Stimulated activated CD4-positive, alpha-beta T cell treated with anti-CD3 and anti-CD28 coated beads, Interleukin-4, amount 100 ng/mL, for 4 hours (primary cell): Measurements from ENCODE around the gene MED12L.

Experiments used
- DNase-seq, 2 experiments: peaks; one replicate each; pipeline ENCODE4 v3.0.0-alpha.2; 2020

Gene MED12L

GRCh38 chr3:151303751-151304150, 218.3 kb downstream of the MED12L start:
- no peak for DNase-seq

GRCh38 chr3:151305060-151305774, 219.8 kb downstream of the MED12L start:
- DNase-seq = peak in 1 of 2 experiments; percentile 10

DNA sequence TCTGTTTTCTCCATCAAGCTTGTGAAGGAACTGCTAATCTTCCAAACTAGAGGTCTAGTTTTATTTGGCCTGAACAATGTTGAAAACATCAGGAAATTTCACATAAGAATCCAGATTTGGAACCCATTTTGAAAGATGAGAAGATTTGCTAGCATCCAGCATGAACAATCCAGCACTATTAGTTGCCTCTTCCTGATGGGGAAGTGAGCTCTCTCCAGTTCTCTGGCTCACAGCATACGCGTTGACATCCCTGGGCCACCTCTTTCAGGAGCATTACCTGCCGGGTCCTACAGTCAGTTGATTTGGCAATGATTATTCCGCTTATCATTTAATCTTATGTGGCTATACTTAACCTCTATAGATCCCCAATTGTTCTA, 220.3 kb downstream of the MED12L start:
- DNase-seq = no peak

DNA sequence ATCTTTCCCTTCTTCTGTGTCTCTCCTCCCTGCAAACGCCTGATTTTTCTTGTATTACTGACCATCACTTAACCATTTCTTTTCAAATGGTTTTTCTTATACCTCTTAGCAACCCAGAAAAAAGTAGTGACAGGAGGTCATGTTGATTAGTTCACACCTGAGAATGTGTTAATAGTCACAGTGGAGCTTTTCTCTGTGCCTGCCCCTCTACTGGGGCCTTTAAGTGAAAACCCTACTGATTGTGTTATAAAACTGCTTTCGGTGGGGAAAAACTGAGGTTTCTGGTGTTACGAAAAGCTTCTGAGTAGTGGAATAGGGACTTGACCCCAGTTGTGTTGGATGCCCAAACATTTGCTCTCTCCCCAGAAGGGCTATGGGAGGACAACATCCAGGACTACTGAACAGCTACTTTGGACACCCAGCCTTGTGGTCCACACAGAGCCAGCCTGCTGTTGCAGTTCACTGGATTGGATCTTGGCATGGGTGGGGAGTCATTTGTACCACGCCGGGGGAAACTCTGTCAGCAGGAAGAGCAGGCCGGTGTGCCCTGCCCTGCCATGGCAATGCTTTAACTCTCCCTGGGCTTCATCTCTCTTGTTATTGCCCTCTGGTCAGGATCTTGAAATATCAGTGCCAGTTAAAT, 220.8 kb downstream of the MED12L start:
- no peak for DNase-seq

- DNase-seq = no peak
These were observed 221.7 kb downstream of the MED12L start for GRCh38 chr3:151307131-151307530.

- no peak for DNase-seq
These were observed 222.4 kb downstream of the MED12L start for GRCh38 chr3:151307583-151308488.

- no peak for DNase-seq
These were observed 224.1 kb downstream of the MED12L start for GRCh38 chr3:151309566-151309965.

GRCh38 chr3:151312972-151313371, 227.5 kb downstream of the MED12L start:
- no peak for DNase-seq

- no peak for DNase-seq
These were observed 228.7 kb downstream of the MED12L start for GRCh38 chr3:151314137-151314536.

- no peak for DNase-seq
These were observed 229.1 kb downstream of the MED12L start for GRCh38 chr3:151314593-151314992.

- DNase-seq = no peak
These were observed 229.7 kb downstream of the MED12L start for GRCh38 chr3:151315136-151315535.

DNA sequence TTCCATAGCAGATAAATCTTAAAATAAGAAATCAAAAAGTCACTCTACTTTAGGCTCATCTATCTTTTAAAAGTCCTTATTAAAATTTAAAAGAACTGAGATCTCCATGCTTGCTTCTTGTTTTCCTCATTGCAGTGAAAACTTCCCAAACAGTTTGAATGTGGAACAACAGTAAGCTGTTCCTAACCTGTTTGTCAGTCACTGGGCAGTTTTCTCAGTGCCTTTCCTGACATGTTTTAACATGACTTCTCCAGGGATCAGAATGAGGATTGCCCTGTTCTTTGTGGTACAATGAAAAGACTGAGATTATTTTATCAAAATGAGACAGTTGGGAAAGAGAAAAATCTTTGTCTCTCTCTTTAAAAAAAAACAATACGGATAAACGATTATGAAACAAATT, 230.4 kb downstream of the MED12L start:
- no peak for DNase-seq

DNA sequence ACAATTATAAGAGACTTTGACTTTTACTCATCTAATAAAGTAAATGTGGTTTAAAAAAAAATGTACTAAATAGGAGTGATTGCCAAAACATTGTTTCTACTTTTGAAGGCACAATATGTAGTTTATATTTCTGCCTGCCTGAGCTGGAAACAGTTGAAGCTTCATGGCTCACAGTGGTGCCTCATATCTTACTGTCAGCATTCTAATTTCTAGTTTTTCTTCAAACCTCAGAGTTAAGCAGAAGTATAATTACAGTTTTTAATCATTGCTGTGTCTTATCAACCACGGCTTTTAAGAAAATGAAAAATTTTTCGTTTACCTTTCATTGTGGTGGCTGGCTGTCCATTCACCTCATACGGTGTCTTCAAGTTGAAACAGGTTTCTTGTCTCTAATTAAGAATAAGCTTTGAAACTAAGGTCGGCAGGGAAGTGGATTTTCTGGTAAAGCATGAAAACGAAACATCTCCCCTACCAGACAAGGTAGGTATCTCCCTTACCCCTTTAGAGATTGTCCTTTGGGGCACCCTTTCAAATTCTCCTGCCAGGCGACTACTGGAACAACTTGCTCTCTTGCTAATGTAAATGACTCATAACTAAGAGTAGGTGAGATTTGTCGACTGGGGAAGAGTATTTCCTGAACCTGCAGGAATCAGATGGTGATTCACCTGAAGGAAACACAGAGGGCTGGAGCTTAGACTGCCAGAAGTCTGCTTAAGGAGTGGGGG, 231.0 kb downstream of the MED12L start, which contains the start of gene GPR87:
Gene GPR87, minus strand, starts transcription at position 554 of the 725 bp plus-strand sequence. CDS start 16,720 bp downstream, outside the sequence.
- no peak for DNase-seq

DNA sequence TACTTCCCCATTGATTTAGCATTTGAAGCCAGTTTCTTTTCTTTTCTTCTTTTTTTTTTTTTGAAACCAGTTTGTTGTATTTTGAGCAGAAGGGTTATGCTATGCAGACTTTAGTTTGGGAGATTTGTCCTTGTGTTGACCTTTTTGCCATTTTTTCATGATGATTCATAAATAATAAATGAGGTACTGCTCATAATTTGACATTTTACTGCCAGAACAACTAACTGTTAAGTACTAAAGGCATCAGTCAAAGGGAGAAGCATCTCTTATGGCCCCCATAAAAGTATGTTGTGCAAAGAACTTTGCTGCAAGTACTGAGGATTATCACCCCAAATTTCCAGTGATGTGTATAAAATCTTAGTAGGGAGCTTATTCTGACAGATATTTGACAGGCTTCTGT, 232.8 kb downstream of the MED12L start:
- no peak for DNase-seq

GRCh38 chr3:151318991-151319390, 233.5 kb downstream of the MED12L start:
- no peak for DNase-seq

- no peak for DNase-seq
These were observed 234.2 kb downstream of the MED12L start for GRCh38 chr3:151319628-151320027.

DNA sequence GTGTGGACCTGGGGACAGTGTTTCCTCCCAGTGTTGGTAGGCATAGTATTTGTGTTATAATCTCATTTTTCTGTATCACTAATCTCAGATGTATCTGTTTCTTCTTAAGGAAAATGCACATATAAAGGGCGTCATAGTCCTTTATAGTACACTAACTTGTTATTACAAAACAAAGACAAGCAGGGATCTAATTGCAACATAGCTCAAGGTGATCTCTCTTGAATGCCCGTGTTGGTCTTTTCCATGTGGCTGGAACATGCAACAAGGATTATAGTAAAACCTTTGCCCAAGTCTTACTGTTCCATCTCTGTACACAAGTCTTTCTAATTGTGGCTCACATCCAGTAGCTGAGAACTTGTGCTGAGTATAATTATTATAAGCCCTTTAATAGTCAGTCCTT, 234.7 kb downstream of the MED12L start:
- DNase-seq = no peak

DNA sequence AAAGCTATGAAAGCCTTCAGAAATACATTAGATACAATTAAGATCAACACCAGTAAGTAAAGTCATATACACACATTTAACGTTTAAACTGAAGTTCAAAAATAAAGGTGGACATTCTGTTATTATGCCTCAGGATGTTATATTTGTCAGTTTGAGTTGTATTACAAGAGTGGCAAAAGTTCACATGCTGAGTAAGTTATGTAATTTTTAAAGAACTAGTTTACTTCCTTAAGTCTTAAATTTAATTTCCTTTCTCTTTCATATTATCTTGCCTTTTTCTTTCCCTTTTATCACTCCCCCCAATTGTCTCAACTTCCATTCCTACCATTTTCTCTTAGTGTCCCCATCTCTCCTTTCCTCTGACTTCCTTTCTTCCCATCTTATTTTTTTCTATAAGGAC, 236.1 kb downstream of the MED12L start:
- DNase-seq = no peak

DNA sequence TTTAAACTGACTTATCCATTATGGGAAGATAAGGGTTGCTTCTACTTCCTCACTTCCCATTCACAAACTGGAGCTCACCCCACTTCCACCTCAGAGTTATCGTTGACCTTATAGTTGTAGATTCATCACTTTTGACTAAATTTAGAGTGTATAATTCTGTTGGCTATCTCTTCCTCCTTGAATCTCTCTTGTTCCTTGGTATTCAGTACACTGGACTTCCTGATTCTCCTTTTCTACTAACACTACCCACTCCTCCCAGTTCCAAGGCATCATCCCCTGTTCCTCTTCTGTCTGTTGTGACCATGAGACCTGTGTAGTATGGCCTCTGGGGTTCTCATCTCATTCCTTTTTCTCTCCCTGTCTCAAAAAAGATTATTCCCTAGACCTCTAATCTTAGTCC, 237.0 kb downstream of the MED12L start:
- DNase-seq = no peak

DNA sequence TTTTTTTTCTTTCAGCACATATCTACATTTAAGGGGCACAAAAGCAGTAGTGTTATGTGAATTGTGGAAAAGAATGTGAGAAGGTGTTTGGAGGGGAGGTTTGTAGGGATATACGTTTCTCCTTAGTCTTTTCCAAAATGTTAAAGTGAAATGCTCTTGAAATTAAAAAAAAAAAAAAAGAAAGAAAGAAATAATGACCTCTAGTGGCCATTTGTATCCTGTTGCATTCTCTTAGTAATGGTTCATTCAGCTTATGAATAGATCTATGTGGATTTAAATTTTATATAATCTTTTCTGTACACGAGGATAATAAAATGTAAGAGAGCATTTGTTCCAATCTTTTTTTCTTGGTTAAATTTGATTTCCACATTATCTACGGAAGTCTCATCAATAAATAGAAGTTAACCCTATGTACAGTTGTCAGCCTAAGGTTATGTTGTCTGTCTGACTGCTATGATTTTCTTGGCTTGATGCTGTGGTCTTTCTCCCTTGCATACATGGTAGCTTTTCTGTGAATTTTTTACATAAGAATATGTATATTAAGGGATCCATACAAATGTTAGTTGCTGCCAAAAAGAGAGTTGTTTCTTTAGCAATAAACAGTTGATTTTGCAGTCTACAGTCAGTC, 242.2 kb downstream of the MED12L start:
- no peak for DNase-seq

GRCh38 chr3:151328298-151328995, 243.0 kb downstream of the MED12L start:
- peak in 1 of 2 experiments; percentile 8 for DNase-seq

DNA sequence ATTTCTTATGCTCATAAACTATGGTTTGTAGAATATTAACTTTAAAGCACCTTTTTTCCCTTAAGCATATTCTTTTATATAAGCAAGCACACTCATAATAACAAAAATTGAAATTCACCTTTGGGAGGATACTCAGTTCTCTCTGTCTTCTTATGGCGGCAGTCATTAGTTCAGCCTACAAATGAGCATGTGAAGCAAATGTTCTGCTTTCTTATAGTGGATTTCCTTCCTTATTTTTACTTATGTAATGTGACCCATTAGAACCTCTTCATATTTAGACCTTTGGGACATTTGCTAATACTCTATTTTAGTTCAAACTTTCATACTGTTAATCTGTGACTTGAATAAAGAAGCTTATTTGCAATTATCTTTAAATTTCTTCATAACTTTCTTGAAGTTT, 243.9 kb downstream of the MED12L start, which contains the start of gene P2RY13:
Gene P2RY13, minus strand, starts transcription at position 187 of the 400 bp plus-strand sequence. Its CDS starts 21 bp downstream, at position 166.
- DNase-seq = no peak
